Tibial nerve (tissue), 3 donors: ENCODE results near the gene TCEAL8.

ENCODE experiments used
- CTCF ChIP-seq, 5 experiments: fragments of 200-600 bp in 3 of 5; fragments of 450-650 bp in 2 of 5; sonication (generic) in 3 of 5; IDR thresholded peaks; one replicate each; pipeline ENCODE4 v1.5.1; 2016 to 2019; ENCODE audit warnings: antibody characterized with exemption in 5 of 5, mild to moderate bottlenecking in 3 of 5, moderate library complexity in 2 of 5
- POLR2A ChIP-seq, 2 donors: fragments of 450-650 bp; IDR thresholded peaks; one replicate each; pipeline ENCODE4 v1.6.1; 2017; ENCODE audit warnings: antibody characterized with exemption in 2 of 2, mild to moderate bottlenecking in 2 of 2, moderate library complexity in 2 of 2

- TF ChIP-seq CTCF (IDR thresholded peaks at IDR 0.05) (no peak), POLR2A (IDR thresholded peaks at IDR 0.05) (no peak)
Measured at GRCh38 chrX:103220511-103221323, 34.2 kb downstream of the TCEAL8 start.
